Glomerular endothelial cell (primary cell): ENCODE results near the gene LIAS. TPM values are rescaled to one million over a fixed set of nuclear protein-coding genes. Genes with fewer than 3 reads are reported as not detected.
"Not testable (repeated sequence)": the region's sequence is repeated elsewhere in the genome, so short reads cannot be mapped to it uniquely, and the experiment has no call there.

Experiments used
- DNase-seq: peaks from one replicate; pipeline ENCODE4 v3.0.0-alpha.2; 2011; ENCODE audit warnings: low read depth, low spot score; ENCODE audit errors: extremely low read depth
- total RNA-seq: library from RNA; depleted of rRNA; stranded (reverse); fragments of >200 nt; gene quantifications from 2 replicates; pipeline ENCODE4 v1.2.3, GENCODE V29; 2015

The LIAS gene
- total RNA-seq = 6.0 and 11.9 TPM in 2 replicates

- peak; percentile 96 for DNase-seq
Measured at GRCh38 chr4:39458505-39459300, at the start of gene LIAS, which contains the start of gene RPL9. TSS of gene LIAS (plus strand) at chr4:39459056. CDS start at chr4:39459118, 62 bp downstream. TSS of gene RPL9 (minus strand) at chr4:39458922. CDS start at chr4:39458439, 483 bp downstream.

GRCh38 chr4:39410415-39410814, 48.4 kb upstream of the LIAS start:
- DNase-seq = peak; percentile 2

- DNase-seq = not testable (repeated sequence)
Measured at GRCh38 chr4:39411561-39411960, 47.3 kb upstream of the LIAS start.

- no peak for DNase-seq
Measured at GRCh38 chr4:39415678-39416283, 43.1 kb upstream of the LIAS start.

- no peak for DNase-seq
Measured at GRCh38 chr4:39422247-39422646, 36.6 kb upstream of the LIAS start.

DNA sequence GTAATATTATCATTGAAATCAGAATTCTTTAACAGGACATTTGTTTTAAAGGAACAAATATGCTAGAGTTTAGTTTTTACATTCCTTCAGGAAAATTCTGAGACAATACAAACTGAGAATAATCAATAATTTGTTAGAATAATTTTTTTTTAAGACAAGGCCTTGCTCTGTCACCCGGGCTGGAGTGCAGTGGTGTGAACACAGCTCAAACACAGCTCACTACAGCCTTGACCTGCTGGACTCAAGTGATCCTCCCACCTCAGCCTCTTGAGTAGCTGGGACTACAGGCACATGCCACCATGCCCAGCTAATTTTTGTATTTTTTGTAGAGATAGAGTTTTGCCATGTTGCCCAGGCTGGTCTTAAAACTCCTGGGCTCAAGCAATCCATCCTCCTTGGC, 33.6 kb upstream of the LIAS start:
- DNase-seq = not testable (repeated sequence)

GRCh38 chr4:39426728-39427127, 32.1 kb upstream of the LIAS start:
- no peak for DNase-seq

- DNase-seq = no peak
Measured at GRCh38 chr4:39427520-39428114, 31.2 kb upstream of the LIAS start.

GRCh38 chr4:39429476-39430334, 29.2 kb upstream of the LIAS start:
- DNase-seq = no peak

GRCh38 chr4:39433878-39434492, 24.9 kb upstream of the LIAS start:
- no peak for DNase-seq

- DNase-seq = no peak
Measured at GRCh38 chr4:39435659-39436563, 22.9 kb upstream of the LIAS start.

GRCh38 chr4:39441593-39441992, 17.3 kb upstream of the LIAS start:
- no peak for DNase-seq

DNA sequence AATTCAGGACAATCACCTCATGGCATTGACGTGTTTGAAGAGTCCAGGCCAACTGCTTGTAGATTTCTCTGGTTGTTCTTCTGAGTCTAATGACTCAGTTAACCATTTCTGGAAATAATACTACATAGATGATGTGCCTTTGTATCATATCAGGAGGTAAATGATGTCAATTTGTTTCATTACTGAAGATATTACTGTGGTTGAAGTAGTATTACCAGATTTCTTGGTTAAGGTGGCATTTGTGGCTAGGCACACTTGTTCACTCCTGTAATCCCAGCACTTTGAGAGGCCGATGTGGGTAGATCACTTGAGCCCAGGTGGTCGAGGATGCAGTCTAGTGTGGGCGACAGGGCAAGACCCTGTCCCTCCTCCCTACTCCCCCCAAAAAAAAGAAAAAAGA, 15.9 kb upstream of the LIAS start:
- DNase-seq = no peak

DNA sequence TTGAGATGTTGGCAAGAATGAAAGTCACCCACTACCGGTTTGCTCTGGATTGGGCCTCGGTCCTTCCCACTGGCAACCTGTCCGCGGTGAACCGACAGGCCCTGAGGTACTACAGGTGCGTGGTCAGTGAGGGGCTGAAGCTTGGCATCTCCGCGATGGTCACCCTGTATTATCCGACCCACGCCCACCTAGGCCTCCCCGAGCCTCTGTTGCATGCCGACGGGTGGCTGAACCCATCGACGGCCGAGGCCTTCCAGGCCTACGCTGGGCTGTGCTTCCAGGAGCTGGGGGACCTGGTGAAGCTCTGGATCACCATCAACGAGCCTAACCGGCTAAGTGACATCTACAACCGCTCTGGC, 12.4 kb upstream of the LIAS start:
- no peak for DNase-seq

- no peak for DNase-seq
Measured at GRCh38 chr4:39446842-39447573, 11.8 kb upstream of the LIAS start.

GRCh38 chr4:39450618-39451017, 8.2 kb upstream of the LIAS start:
- DNase-seq = no peak

- no peak for DNase-seq
Measured at GRCh38 chr4:39451423-39452023, 7.3 kb upstream of the LIAS start.

- DNase-seq = no peak
Measured at GRCh38 chr4:39452153-39452859, 6.5 kb upstream of the LIAS start.
